Activated gamma-delta T cell (primary cell): ENCODE measurements around the gene TMEM190.

Experiments used
- DNase-seq: peaks from one replicate; lab custom pipeline; 2025; lab: John Stamatoyannopoulos, UW

Gene TMEM190

DNA sequence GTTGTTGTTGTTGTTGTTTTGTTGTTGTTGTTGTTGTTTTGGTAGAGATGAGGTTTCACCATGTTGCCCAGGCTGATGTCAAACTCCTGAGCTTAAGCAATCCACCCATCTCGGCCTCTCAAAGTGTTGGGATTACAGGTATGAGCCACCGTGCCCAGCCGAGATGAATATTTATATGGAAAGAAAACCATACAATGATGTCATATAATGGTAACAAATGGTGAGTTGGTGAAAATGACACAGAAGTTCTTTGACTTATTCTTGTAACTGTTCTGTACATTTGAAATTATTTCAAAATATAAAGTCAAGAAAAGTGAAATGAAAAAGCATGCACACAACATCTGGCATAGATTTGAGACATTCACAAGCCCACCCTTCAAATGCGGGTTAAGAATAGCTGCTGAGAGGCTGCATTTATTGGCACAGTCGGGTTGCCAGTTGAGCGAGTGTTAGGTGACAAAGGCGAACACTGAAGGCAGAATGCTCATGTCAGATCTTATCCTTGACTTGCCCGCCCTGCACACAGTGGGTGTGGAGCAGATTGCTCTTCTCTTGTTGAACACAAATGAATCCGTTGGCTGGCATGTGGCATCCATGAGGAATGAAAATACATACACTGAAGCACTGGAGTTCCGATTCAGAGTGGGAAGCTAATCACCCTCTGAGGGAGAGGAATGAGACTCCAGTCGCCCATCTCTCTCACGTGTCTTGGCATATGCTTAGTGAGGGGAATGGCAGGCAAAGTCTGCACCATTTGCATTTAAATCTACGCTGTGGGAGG, 46.8 kb downstream of the TMEM190 start:
- DNase-seq, result no peak

DNA sequence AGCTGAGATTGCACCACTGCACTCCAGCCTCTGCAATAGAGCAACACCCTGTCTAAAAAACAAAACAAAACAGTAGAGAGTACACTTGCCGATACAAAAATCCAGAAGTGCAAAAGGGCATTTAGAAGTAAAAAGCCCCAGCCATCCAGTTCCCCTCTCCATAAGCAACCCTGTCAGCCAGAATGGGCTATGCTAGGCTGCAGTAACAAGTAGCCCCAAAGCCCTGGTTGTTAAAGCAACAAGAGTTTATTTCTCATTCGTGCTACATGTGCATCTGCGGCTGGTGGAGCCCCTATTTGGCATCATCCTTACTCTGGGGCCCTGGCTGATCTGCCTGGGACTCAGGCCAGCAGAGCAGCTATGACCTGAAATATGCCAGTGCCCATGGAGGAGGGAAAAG, 47.9 kb downstream of the TMEM190 start:
- no peak for DNase-seq

DNA sequence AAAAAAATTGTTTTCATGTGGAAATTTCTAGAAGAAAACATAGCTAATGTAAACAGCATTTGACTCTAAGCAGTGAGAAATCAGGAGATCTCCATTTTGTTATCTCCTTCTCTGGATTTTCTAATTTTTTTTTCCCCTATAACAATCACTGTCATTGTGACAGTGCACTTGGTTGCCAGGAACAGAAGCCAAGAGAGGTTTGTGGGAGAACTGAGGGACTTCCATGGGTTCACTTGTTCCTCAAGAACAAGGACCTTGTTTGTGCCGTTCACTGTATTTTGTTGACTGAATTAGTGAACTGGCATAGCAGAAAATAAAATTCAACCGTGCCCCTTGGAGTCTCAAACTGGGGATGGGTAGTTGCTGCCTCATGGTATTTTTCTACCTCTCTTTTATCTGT, 49.4 kb downstream of the TMEM190 start:
- no peak for DNase-seq
